ENCODE data around the gene MPP2.
A peak's percentile ranks its signal among the peaks of the same experiment; 100 is the strongest.
"Not testable (repeated sequence)": the region's sequence is repeated elsewhere in the genome, so short reads cannot be mapped to it uniquely, and the experiment has no call there.

MPP2 gene

GRCh38 chr17:43928609-43929008 lies 21.3 kb upstream of the MPP2 start:
- DNase-seq, result no peak

GRCh38 chr17:43927929-43928328 lies 20.6 kb upstream of the MPP2 start:
- not testable (repeated sequence) for DNase-seq

- peak; percentile 32 for DNase-seq
Observed at GRCh38 chr17:43927060-43927864, 19.9 kb upstream of the MPP2 start.

GRCh38 chr17:43924558-43924957 lies 17.2 kb upstream of the MPP2 start:
- DNase-seq, result no peak

GRCh38 chr17:43920500-43921095 lies 13.3 kb upstream of the MPP2 start:
- no peak for DNase-seq

GRCh38 chr17:43918026-43918389 lies 10.7 kb upstream of the MPP2 start:
- no peak for DNase-seq

GRCh38 chr17:43917348-43918025 lies 10.2 kb upstream of the MPP2 start:
- peak; percentile 72 for DNase-seq

GRCh38 chr17:43917016-43917347 lies 9.6 kb upstream of the MPP2 start:
- no peak for DNase-seq

- DNase-seq, result no peak
Observed at GRCh38 chr17:43916385-43916784, 9.0 kb upstream of the MPP2 start.

GRCh38 chr17:43915559-43915958 lies 8.2 kb upstream of the MPP2 start:
- no peak for DNase-seq

- DNase-seq, result no peak
Observed at GRCh38 chr17:43914451-43914850, 7.1 kb upstream of the MPP2 start.

GRCh38 chr17:43913584-43913983 lies 6.2 kb upstream of the MPP2 start:
- no peak for DNase-seq

- DNase-seq, result no peak
Observed at GRCh38 chr17:43912635-43913304, 5.4 kb upstream of the MPP2 start.

- DNase-seq, result no peak
Observed at GRCh38 chr17:43911904-43912303, 4.6 kb upstream of the MPP2 start.

- no peak for DNase-seq
Observed at GRCh38 chr17:43909537-43910231, 2.3 kb upstream of the MPP2 start.

GRCh38 chr17:43907998-43908721 lies 824 bp upstream of the MPP2 start:
- DNase-seq, result peak; percentile 61

- DNase-seq, result no peak
Observed at GRCh38 chr17:43906951-43907424, 348 bp downstream of the MPP2 start.

- peak; percentile 62 for DNase-seq
Observed at GRCh38 chr17:43905985-43906852, 1.1 kb downstream of the MPP2 start.

GRCh38 chr17:43905400-43905984 lies 1.8 kb downstream of the MPP2 start:
- no peak for DNase-seq

GRCh38 chr17:43901861-43902589 lies 5.3 kb downstream of the MPP2 start:
- DNase-seq, result no peak

Data from stimulated activated CD8-positive, alpha-beta memory T cell treated with anti-CD3 and anti-CD28 coated beads, Interleukin-4, amount 100 ng/mL, for 48 hours (primary cell).